Fibroblast of skin of scalp (primary cell): ENCODE data around the gene EIF3I. TPM values are rescaled to one million over a fixed set of nuclear protein-coding genes. Genes with fewer than 3 reads are reported as not detected.

Experiments used
- DNase-seq: peaks from one replicate; pipeline ENCODE4 v3.0.0-alpha.2; 2013
- polyA plus RNA-seq, 2 experiments: library from polyadenylated mRNA; unstranded; fragments of 120-200 nt; gene quantifications; one replicate each; pipeline ENCODE4 v1.2.1, GENCODE V29; 2013; ENCODE audit not compliant: insufficient read length in 2 of 2

The EIF3I gene
- 250 TPM for polyA plus RNA-seq (2013, experiment 1 of 2; ENCODE audit: insufficient read length)
- 238 TPM for polyA plus RNA-seq (2013, experiment 2 of 2; ENCODE audit: insufficient read length)

GRCh38 chr1:32221980-32222755 lies at the start of gene EIF3I, which contains the start of gene TMEM234:
TSS of gene EIF3I (plus strand) at chr1:32222407. CDS start at chr1:32222442, 35 bp downstream.
TSS of gene TMEM234 (minus strand) at chr1:32222353. CDS start at chr1:32222322, 31 bp downstream.
- peak; percentile 92 for DNase-seq

- DNase-seq = no peak
Observed at GRCh38 chr1:32172621-32173245, 49.5 kb upstream of the EIF3I start.

GRCh38 chr1:32178380-32179192 lies 43.6 kb upstream of the EIF3I start:
- DNase-seq = no peak

GRCh38 chr1:32179193-32179442 lies 43.1 kb upstream of the EIF3I start:
- DNase-seq = no peak

- peak; percentile 92 for DNase-seq
Observed at GRCh38 chr1:32179443-32180185, 42.6 kb upstream of the EIF3I start, which contains the start of gene TXLNA. TSS of gene TXLNA (plus strand) at chr1:32179675. CDS start at chr1:32180346, 671 bp downstream.

- DNase-seq = peak; percentile 64
Observed at GRCh38 chr1:32180186-32181060, 41.8 kb upstream of the EIF3I start.

- DNase-seq = no peak
Observed at GRCh38 chr1:32181065-32181464, 41.1 kb upstream of the EIF3I start.

- no peak for DNase-seq
Observed at GRCh38 chr1:32181563-32181962, 40.6 kb upstream of the EIF3I start.

- no peak for DNase-seq
Observed at GRCh38 chr1:32182060-32182459, 40.1 kb upstream of the EIF3I start.

- no peak for DNase-seq
Observed at GRCh38 chr1:32184650-32185049, 37.6 kb upstream of the EIF3I start.

- DNase-seq = no peak
Observed at GRCh38 chr1:32186077-32186476, 36.1 kb upstream of the EIF3I start.

- no peak for DNase-seq
Observed at GRCh38 chr1:32186491-32186890, 35.7 kb upstream of the EIF3I start.

- no peak for DNase-seq
Observed at GRCh38 chr1:32187850-32188249, 34.4 kb upstream of the EIF3I start.

GRCh38 chr1:32192220-32192948 lies 29.8 kb upstream of the EIF3I start:
- DNase-seq = no peak

- no peak for DNase-seq
Observed at GRCh38 chr1:32194984-32195383, 27.2 kb upstream of the EIF3I start.

- DNase-seq = no peak
Observed at GRCh38 chr1:32195531-32195930, 26.7 kb upstream of the EIF3I start.

GRCh38 chr1:32195972-32196823 lies 26.0 kb upstream of the EIF3I start:
- no peak for DNase-seq

GRCh38 chr1:32197074-32197473 lies 25.1 kb upstream of the EIF3I start:
- no peak for DNase-seq

- DNase-seq = no peak
Observed at GRCh38 chr1:32197837-32198236, 24.4 kb upstream of the EIF3I start.
